SK-N-SH treated with all-trans-retinoic acid at 6 μM for 48 hours (cell line): ENCODE results near the gene ADGRV1.

Experiments
- ARNTL ChIP-seq: fragments of 450-650 bp; formaldehyde crosslinking; IDR thresholded peaks from 2 replicates; pipeline ENCODE4 v1.5.0; 2020; ENCODE audit warnings: low read depth, mild to moderate bottlenecking, moderate library complexity, borderline replicate concordance
- ESRRG ChIP-seq: fragments of 250-450 bp; sonication (Bioruptor Pico); IDR thresholded peaks from 2 replicates; pipeline ENCODE4 v1.6.1; 2021; ENCODE audit warnings: mild to moderate bottlenecking
- GLIS3 ChIP-seq: fragments of 250-450 bp; sonication (Bioruptor Pico); IDR thresholded peaks from 2 replicates; pipeline ENCODE4 v1.5.0; 2020; ENCODE audit warnings: mild to moderate bottlenecking, moderate library complexity
- ISL1 ChIP-seq: fragments of 250-450 bp; sonication (Bioruptor Pico); IDR thresholded peaks from 2 replicates; pipeline ENCODE4 v2.1.2; 2022; ENCODE audit warnings: mild to moderate bottlenecking, moderate library complexity
- OSR1 ChIP-seq: fragments of 250-450 bp; sonication (Bioruptor Pico); IDR thresholded peaks from 2 replicates; pipeline ENCODE4 v1.8.0; 2022; ENCODE audit warnings: moderate library complexity, mild to moderate bottlenecking, inconsistent platforms
- POU6F1 ChIP-seq: fragments of 250-450 bp; sonication (Bioruptor Pico); IDR thresholded peaks from 2 replicates; pipeline ENCODE4 v1.8.0; 2021; ENCODE audit warnings: low read depth, mild to moderate bottlenecking, moderate library complexity, borderline replicate concordance
- SNAI2 ChIP-seq: fragments of 250-450 bp; sonication (Bioruptor Pico); IDR thresholded peaks from 2 replicates; pipeline ENCODE4 v1.5.0; 2020; ENCODE audit warnings: mild to moderate bottlenecking, moderate library complexity
- ZC3H10 ChIP-seq: fragments of 250-450 bp; sonication (Bioruptor Pico); IDR thresholded peaks from 2 replicates; pipeline ENCODE4 v1.5.1; 2021; ENCODE audit warnings: mild to moderate bottlenecking, moderate library complexity
- ZFP3 ChIP-seq: fragments of 250-450 bp; sonication (Bioruptor Pico); IDR thresholded peaks from 2 replicates; pipeline ENCODE4 v1.5.0; 2020; ENCODE audit warnings: mild to moderate bottlenecking, moderate library complexity
- TF ChIP-seq, protein P1 (sequence below): fragments of 250-450 bp; sonication (Bioruptor Pico); IDR thresholded peaks from 2 replicates; pipeline ENCODE4 v1.5.1; 2020; ENCODE audit warnings: low read depth, mild to moderate bottlenecking, moderate library complexity
- TF ChIP-seq, protein P2 (sequence below): fragments of 250-450 bp; sonication (Bioruptor Pico); IDR thresholded peaks from 2 replicates; pipeline ENCODE4 v1.5.0; 2020; ENCODE audit warnings: mild to moderate bottlenecking, moderate library complexity

GRCh38 chr5:91142819-91143218 lies 584.2 kb downstream of the ADGRV1 start:
- no peak for TF ChIP-seq ISL1 (CRISPR knock-in tag)
- TF ChIP-seq, protein P1, sequence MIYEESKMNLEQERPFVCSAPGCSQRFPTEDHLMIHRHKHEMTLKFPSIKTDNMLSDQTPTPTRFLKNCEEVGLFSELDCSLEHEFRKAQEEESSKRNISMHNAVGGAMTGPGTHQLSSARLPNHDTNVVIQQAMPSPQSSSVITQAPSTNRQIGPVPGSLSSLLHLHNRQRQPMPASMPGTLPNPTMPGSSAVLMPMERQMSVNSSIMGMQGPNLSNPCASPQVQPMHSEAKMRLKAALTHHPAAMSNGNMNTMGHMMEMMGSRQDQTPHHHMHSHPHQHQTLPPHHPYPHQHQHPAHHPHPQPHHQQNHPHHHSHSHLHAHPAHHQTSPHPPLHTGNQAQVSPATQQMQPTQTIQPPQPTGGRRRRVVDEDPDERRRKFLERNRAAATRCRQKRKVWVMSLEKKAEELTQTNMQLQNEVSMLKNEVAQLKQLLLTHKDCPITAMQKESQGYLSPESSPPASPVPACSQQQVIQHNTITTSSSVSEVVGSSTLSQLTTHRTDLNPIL: no peak
- no peak for TF ChIP-seq ZFP3
- no peak for TF ChIP-seq OSR1 (CRISPR knock-in tag)
- TF ChIP-seq, protein P2, sequence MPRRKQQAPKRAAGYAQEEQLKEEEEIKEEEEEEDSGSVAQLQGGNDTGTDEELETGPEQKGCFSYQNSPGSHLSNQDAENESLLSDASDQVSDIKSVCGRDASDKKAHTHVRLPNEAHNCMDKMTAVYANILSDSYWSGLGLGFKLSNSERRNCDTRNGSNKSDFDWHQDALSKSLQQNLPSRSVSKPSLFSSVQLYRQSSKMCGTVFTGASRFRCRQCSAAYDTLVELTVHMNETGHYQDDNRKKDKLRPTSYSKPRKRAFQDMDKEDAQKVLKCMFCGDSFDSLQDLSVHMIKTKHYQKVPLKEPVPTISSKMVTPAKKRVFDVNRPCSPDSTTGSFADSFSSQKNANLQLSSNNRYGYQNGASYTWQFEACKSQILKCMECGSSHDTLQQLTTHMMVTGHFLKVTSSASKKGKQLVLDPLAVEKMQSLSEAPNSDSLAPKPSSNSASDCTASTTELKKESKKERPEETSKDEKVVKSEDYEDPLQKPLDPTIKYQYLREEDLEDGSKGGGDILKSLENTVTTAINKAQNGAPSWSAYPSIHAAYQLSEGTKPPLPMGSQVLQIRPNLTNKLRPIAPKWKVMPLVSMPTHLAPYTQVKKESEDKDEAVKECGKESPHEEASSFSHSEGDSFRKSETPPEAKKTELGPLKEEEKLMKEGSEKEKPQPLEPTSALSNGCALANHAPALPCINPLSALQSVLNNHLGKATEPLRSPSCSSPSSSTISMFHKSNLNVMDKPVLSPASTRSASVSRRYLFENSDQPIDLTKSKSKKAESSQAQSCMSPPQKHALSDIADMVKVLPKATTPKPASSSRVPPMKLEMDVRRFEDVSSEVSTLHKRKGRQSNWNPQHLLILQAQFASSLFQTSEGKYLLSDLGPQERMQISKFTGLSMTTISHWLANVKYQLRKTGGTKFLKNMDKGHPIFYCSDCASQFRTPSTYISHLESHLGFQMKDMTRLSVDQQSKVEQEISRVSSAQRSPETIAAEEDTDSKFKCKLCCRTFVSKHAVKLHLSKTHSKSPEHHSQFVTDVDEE: no peak
- no peak for TF ChIP-seq ARNTL (CRISPR knock-in tag)
- no peak for TF ChIP-seq SNAI2
- TF ChIP-seq POU6F1 (CRISPR knock-in tag): no peak
- TF ChIP-seq ZC3H10 (CRISPR knock-in tag): no peak
- TF ChIP-seq ESRRG: no peak
- TF ChIP-seq GLIS3 (CRISPR knock-in tag): no peak
